BE2C (cell line): ENCODE data around the gene TMPO.

Experiments used
- DNase-seq: peaks from one replicate; pipeline ENCODE4 v3.0.0-alpha.2; 2020
- H3K27me3 ChIP-seq: fragments of 250-450 bp; sonication (Bioruptor Pico); 2 replicates; pipeline ENCODE4 v1.5.1; 2020; ENCODE audit warnings: mild to moderate bottlenecking
- H3K36me3 ChIP-seq: fragments of 250-450 bp; sonication (Bioruptor Pico); 2 replicates; pipeline ENCODE4 v1.5.1; 2020; ENCODE audit warnings: mild to moderate bottlenecking
- H3K4me1 ChIP-seq: fragments of 250-450 bp; sonication (Bioruptor Pico); 2 replicates; pipeline ENCODE4 v1.5.1; 2020
- H3K4me3 ChIP-seq: 2 replicates; pipeline ENCODE4 v1.5.1; 2011; ENCODE audit warnings: low read depth, low read length
- H3K9me3 ChIP-seq: fragments of 250-450 bp; sonication (Bioruptor Pico); 2 replicates; pipeline ENCODE4 v1.5.1; 2020
- TF ChIP-seq, protein P1 (sequence below): IDR thresholded peaks from 2 replicates; pipeline ENCODE4 v1.5.1; 2012; ENCODE audit warnings: mild to moderate bottlenecking, low read depth, low read length

The TMPO gene

DNA sequence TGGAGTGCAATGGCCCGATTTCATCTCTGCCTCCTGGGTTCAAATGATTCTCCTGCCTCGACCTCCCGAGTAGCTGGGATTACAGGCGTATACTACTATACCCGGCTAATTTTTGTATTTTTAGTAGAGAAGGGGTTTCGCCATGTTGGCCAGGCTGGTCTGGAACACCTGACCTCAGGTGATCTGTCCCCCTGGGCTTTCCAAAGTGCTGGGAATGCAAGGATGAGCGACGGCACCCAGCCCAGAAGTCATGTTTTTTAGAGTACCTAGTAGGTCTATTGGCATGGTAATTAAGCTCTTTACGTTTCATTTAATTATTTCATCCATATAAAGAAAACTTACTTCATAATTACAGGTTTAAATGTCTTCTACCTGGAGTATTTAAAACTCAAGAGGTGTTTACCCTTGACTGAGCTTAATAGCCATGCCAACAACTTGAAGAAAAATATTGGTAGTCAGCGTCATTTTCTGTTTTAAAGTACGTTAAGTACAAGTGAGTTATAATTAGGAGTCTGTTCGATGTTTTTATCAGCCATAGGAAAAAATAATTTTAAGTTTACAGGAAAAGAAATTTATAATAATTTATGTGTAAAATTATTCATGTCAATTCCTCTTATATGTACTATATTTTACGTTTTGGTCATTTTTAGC is 4.0 kb downstream of the TMPO start:
- DNase-seq = no peak
- Histone ChIP-seq H3K27me3 (no peaks in the 10 kb centered on the region), H3K36me3 (peaks cover 32% of the 10 kb centered on the region), H3K9me3 (no peaks in the 10 kb centered on the region), H3K4me3 (no peak overlapping the region), H3K4me1 (no peaks in the 10 kb centered on the region)
- TF ChIP-seq, protein P1, sequence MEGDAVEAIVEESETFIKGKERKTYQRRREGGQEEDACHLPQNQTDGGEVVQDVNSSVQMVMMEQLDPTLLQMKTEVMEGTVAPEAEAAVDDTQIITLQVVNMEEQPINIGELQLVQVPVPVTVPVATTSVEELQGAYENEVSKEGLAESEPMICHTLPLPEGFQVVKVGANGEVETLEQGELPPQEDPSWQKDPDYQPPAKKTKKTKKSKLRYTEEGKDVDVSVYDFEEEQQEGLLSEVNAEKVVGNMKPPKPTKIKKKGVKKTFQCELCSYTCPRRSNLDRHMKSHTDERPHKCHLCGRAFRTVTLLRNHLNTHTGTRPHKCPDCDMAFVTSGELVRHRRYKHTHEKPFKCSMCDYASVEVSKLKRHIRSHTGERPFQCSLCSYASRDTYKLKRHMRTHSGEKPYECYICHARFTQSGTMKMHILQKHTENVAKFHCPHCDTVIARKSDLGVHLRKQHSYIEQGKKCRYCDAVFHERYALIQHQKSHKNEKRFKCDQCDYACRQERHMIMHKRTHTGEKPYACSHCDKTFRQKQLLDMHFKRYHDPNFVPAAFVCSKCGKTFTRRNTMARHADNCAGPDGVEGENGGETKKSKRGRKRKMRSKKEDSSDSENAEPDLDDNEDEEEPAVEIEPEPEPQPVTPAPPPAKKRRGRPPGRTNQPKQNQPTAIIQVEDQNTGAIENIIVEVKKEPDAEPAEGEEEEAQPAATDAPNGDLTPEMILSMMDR = no peak

- H3K4me1 ChIP-seq = no peaks in the 10 kb centered on the region
- peaks cover 83% of the 10 kb centered on the region for H3K36me3 ChIP-seq
- TF ChIP-seq, protein P1 = no peak
- H3K27me3 ChIP-seq = no peaks in the 10 kb centered on the region
- no peak overlapping the region for H3K4me3 ChIP-seq
- no peak for DNase-seq
- no peaks in the 10 kb centered on the region for H3K9me3 ChIP-seq
Observed at GRCh38 chr12:98530068-98530467, 14.7 kb downstream of the TMPO start.

DNA sequence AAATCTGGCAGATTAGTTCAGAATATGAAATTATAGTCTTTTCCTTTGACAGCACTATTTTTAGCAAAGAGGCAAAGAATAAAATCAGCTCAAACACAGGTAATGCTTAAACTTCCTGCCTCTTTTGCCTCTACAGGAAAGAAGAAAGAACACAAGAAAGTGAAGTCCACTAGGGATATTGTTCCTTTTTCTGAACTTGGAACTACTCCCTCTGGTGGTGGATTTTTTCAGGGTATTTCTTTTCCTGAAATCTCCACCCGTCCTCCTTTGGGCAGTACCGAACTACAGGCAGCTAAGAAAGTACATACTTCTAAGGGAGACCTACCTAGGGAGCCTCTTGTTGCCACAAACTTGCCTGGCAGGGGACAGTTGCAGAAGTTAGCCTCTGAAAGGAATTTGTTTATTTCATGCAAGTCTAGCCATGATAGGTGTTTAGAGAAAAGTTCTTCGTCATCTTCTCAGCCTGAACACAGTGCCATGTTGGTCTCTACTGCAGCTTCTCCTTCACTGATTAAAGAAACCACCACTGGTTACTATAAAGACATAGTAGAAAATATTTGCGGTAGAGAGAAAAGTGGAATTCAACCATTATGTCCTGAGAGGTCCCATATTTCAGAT is 17.4 kb downstream of the TMPO start:
- DNase-seq = no peak
- H3K27me3 ChIP-seq = no peaks in the 10 kb centered on the region
- peaks cover 95% of the 10 kb centered on the region for H3K36me3 ChIP-seq
- TF ChIP-seq, protein P1 = peak; percentile 64
- H3K4me3 ChIP-seq = no peak overlapping the region
- no peaks in the 10 kb centered on the region for H3K9me3 ChIP-seq
- H3K4me1 ChIP-seq = no peaks in the 10 kb centered on the region

- H3K36me3 ChIP-seq = peaks cover 93% of the 10 kb centered on the region
- no peaks in the 10 kb centered on the region for H3K9me3 ChIP-seq
- H3K27me3 ChIP-seq = no peaks in the 10 kb centered on the region
- no peak for DNase-seq
- H3K4me1 ChIP-seq = no peaks in the 10 kb centered on the region
- TF ChIP-seq, protein P1 = no peak
- H3K4me3 ChIP-seq = no peak overlapping the region
Observed at GRCh38 chr12:98533723-98534251, 18.4 kb downstream of the TMPO start.

DNA sequence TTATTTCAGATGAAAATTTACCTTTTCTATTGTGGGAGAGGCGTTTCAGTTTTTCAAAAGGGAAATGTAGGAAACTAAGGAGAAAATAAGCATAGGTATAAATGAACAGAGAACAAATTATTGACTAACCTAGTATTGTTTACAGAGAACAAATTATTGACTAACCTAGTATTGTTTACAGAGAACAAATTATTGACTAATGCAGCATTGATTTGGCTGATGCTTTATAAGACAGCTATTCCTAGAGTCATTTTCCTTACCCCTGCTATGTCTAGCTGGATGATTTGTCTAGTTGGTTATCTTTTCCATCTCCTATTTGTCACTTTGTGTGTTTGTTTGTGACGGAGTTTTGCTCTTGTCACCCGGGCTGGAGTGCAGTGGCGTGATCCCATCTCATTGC is 22.6 kb downstream of the TMPO start:
- Histone ChIP-seq H3K36me3 (peaks cover 90% of the 10 kb centered on the region), H3K4me1 (no peaks in the 10 kb centered on the region; the same call in 1 of the 2 replicates)

More for the DNA sequence above, 22.6 kb downstream of the TMPO start:
- DNase-seq = no peak
- no peaks in the 10 kb centered on the region for H3K27me3 ChIP-seq
- TF ChIP-seq, protein P1 = no peak
- H3K4me3 ChIP-seq = no peak overlapping the region
- no peaks in the 10 kb centered on the region for H3K9me3 ChIP-seq
